ENCODE results near the gene CLEC7A.

CLEC7A gene

DNA sequence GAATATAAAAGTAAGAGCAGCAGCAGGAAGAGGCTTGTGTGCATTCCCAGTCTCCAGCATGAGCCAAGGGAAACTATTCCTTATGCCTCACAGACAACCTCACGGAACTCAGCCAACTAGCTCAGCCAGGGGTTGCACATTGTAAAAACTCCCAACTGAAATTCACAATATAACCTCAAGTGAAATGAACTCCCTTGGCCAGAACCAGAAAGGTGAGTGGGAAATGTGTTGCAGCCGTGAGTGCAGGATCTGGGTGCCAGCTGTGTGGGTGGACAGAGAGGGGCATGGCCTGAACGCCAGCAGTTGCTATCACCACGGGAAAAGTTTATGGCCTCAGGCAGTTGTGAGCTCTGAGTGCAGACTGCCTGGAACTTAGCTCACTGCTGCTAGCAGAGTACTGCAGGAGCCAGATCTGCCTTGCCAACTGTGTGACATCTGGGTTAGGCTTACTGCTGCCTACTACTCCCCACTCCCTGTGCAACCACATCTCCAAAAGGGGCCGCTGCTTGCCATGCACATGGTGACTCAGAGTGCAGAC lies 28.9 kb downstream of the CLEC7A start:
- H3K4me3 ChIP-seq (replicated peaks; ENCODE audit: low read depth, low read length) = no peak overlapping the region
- DNase-seq (ENCODE audit: extremely low read depth, low read depth) = peak; percentile 92
- TF ChIP-seq CTCF (IDR thresholded peaks at IDR 0.05; ENCODE audit: low read depth, low read length, missing control alignments) = peak; percentile 18

DNA sequence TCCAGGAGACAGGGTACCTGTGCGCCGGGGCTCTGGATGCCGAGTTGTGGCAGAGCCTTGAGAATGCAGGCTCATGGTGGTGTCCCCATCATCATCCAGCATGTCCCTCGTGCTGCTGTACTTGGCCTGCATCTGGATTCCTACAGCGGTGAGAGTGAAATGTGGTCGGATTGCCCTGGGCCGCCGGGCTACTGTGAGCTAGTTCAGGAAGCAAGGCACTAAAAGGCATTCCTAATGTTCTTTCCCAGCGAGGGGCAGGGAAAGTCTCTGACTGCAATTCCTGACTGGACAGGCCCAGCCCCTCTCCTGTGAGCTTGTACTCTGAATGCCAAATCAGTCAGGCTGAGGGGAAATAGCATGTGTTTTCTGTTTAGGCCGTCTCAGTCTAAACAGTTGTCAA lies 31.2 kb downstream of the CLEC7A start, which contains the start of gene CLEC1A:
Gene CLEC1A, minus strand, starts transcription at position 195 of the 400 bp plus-strand sequence. Its CDS starts 63 bp downstream, at position 132.
- peak within 1 kb of the TSS; percentile 41 for H3K4me3 ChIP-seq (replicated peaks; ENCODE audit: low read depth, low read length)
- TF ChIP-seq CTCF (IDR thresholded peaks at IDR 0.05; ENCODE audit: low read depth, low read length, missing control alignments) = no peak
- peak; percentile 64 for DNase-seq (ENCODE audit: extremely low read depth, low read depth)

- TF ChIP-seq CTCF (IDR thresholded peaks at IDR 0.05; ENCODE audit: low read depth, low read length, missing control alignments) = no peak
- DNase-seq (ENCODE audit: extremely low read depth, low read depth) = peak; percentile 88
- peak overlapping the region; percentile 41; the same call in 1 of the 2 replicates for H3K4me3 ChIP-seq (replicated peaks; ENCODE audit: low read depth, low read length)
These were observed 32.5 kb downstream of the CLEC7A start for GRCh38 chr12:10097521-10097920.

DNA sequence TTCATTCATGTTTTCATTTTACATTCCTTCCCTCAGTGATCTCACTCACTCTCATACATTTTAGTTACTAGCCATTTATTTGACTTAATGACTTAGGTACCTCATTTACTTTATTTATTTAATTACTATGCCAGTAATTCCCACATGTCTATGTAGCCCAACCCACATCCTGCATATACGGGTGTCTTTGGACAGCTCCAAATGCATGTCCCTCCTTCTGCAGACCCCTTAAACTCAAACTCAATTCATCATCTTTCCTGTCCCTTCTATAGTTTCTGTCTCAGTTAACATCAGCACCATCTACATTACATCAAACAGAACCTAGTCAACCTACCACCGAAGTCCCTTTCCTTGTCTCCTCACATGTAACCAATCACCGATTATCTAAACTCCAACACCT lies 34.0 kb downstream of the CLEC7A start:
- no peak for DNase-seq (ENCODE audit: extremely low read depth, low read depth)
- TF ChIP-seq CTCF (IDR thresholded peaks at IDR 0.05; ENCODE audit: low read depth, low read length, missing control alignments) = no peak
- no peak overlapping the region for H3K4me3 ChIP-seq (replicated peaks; ENCODE audit: low read depth, low read length)

DNA sequence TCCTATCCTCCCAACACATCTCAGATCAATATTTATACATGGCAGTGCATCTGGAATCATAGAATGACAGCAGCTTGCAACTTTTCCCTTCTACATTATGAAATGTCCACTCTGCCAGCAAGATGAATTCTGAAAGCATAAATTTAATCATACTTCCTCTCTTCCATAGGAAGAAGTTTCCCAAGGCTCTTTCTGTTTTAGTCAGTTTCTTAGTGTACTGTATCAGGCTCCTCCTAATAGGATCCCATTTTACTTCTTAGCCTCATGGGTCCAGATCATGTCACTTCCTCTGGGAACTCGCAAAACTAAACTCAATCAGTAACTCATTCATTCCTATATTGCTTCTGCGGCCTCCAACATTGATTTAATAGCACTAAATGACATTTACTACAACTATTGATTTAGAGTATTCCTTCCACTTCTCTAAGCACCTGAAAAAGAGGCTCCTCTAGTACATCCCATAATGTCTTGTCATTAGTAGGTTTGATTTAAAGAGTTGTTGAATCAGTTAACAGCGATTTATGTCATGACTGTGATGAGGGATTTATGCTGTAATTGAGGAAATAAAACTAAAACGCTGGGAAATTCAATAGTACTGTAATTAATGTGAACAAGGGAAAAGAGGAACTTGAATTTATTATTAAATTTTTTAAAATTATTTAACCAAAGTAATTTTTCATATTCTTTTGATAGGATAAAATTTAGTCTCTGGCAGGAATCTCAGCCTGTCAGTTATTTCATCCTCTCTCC lies 35.2 kb downstream of the CLEC7A start:
- no peak for DNase-seq (ENCODE audit: extremely low read depth, low read depth)
- no peak overlapping the region for H3K4me3 ChIP-seq (replicated peaks; ENCODE audit: low read depth, low read length)
- no peak for TF ChIP-seq CTCF (IDR thresholded peaks at IDR 0.05; ENCODE audit: low read depth, low read length, missing control alignments)

GRCh38 chr12:10088955-10089900 lies 40.8 kb downstream of the CLEC7A start:
- no peak overlapping the region for H3K4me3 ChIP-seq (replicated peaks; ENCODE audit: low read depth, low read length)
- no peak for TF ChIP-seq CTCF (IDR thresholded peaks at IDR 0.05; ENCODE audit: low read depth, low read length, missing control alignments)
- no peak for DNase-seq (ENCODE audit: extremely low read depth, low read depth)
